OCI-M2 (cell line): ENCODE results near the gene ADD2.
"Not testable (repeated sequence)": the region's sequence is repeated elsewhere in the genome, so short reads cannot be mapped to it uniquely, and the experiment has no call there.

Experiments
- DNase-seq: peaks from one replicate; lab custom pipeline; 2025; ENCODE audit not compliant: unreplicated experiment; lab: John Stamatoyannopoulos, UW

The ADD2 gene, protein sequence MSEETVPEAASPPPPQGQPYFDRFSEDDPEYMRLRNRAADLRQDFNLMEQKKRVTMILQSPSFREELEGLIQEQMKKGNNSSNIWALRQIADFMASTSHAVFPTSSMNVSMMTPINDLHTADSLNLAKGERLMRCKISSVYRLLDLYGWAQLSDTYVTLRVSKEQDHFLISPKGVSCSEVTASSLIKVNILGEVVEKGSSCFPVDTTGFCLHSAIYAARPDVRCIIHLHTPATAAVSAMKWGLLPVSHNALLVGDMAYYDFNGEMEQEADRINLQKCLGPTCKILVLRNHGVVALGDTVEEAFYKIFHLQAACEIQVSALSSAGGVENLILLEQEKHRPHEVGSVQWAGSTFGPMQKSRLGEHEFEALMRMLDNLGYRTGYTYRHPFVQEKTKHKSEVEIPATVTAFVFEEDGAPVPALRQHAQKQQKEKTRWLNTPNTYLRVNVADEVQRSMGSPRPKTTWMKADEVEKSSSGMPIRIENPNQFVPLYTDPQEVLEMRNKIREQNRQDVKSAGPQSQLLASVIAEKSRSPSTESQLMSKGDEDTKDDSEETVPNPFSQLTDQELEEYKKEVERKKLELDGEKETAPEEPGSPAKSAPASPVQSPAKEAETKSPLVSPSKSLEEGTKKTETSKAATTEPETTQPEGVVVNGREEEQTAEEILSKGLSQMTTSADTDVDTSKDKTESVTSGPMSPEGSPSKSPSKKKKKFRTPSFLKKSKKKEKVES

DNA sequence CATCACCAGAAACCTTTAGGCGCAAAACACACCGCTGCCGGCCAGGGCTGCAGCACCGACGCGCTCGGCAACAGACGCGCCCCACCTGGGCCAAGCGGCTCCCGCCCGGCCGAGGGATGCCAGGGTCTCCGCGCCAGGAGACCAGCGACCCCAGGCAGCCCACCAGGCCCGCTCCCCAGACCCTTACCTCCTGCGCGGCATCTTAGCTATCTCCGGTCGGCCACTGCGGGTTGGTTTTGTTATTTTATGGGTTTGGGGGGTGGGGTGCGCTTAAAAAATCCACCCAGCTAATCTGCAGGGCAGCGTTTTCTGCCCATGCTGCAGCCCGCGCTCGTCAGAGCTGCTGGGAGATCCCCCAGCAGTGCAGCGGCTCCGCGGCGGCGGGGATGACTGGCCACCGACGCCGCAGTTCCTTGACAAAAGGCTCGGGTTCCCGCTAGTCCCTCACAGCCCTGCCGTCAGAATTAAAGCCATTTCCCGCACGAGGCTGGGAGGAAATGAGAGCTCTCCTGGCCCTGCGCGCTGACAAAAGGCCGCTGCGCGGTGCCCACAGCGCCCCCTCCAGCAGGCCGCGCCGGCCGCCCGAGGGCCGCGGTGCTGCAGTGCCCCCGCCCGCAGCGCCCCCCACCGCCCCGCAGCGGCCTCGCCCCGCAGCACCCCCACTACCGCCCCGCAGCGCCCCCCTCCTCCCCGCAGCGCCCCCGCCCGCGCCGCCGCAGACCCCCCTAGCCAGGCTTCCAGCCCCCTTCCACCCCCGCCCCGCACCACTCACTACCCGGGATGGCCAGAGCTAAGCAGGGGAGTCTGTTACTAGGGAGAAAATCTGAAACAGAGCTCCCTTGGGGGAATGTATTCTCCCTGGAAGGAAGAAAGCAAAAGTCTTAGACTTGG is at the start of gene ADD2:
Gene ADD2 (minus strand): TSS at position 502 of the 891 bp plus-strand sequence. CDS start 61,792 bp downstream, outside the sequence.
- no peak for DNase-seq

DNA sequence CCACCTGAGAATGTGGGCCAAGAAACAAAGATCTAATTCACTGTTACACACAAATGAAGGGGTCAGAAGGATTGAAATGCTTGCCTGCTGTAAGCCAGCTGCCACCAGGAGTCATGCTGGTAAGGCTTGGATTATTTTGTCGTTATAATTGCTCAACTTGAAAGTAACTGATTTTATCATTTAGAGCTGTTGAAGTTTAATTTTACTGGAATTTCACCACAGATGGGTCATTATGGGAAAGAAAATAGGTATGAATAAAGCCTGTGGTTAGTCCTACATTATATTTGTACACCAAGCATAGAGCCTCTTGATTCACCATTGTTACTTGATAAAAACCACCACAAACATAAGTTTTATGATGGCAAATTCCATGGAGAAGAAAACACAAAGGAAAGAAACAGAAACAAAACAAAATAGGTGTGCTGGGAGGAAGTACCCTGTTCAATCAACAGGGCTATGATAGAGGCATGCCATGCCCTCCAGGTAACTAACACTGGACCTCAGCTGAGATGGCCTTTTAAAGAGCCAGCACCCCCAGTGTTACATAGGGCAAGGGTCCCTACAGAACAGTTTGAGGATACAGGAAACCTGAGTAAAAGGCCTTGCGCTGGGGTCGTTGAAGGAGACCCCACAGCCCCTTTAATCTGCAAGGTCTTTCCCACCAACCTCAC is 49.4 kb upstream of the ADD2 start:
- no peak for DNase-seq

DNA sequence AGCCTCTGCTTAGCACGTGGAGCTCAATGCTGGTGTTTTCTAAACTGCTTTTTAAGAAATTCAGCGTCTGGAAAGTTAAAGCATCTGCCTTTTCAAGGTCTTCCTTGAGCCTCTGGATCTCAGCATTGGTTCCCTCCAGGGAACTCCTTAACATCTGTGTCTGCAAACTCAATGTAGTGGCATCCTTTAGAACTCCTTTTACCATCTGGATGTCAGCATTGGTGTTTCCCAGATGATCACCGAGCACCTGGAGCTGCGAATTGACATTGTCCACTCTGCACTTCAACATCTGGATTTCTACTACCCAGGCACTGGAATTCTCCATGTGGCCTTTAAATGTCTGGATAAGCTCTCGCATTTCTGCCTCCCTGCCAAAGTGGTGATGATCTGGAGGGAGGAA is 48.7 kb upstream of the ADD2 start:
- no peak for DNase-seq

DNA sequence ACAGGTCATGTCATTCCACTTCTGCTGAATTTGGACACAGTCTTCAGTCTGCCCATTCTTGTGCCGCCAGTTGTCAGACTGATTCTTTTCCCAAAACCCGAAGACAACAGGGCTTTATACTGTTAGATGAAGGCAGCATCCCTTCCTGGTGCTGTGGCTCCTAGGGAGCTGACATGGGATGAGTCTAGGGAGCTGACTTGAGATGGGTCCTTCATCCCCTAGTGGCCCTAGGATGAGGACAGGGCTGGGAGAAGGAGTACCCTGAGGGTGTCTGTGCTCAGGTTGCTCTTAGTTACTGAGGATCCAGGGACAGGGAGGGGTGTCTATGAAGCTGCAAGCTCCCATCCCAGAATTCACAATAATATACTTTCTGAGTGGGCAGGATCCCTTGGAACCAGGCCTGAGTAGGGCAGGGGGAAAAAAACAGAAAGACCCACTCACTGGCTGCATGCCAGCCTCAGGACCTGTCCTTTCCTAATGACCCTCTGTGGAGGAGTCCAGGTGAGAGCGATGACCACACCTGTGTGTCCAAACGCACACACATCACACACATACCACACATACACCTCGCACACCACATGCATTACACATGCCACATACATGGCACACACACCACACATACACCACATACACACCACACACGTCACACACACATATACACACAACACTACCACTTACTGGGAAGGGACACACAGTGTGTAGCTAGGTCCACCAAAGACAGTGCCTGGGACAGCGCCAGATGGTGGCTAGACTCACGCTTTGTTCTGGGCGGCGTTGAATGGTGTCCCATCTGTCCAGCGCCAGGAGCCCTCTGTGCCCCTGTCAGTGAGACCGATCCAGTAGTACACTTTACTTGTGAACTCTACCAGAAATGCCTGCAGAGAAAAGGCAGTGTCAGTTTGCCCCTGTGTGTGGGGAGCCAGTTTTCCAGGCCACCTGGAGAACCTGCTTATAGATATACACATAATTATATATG is 41.3 kb upstream of the ADD2 start:
- no peak for DNase-seq

DNA sequence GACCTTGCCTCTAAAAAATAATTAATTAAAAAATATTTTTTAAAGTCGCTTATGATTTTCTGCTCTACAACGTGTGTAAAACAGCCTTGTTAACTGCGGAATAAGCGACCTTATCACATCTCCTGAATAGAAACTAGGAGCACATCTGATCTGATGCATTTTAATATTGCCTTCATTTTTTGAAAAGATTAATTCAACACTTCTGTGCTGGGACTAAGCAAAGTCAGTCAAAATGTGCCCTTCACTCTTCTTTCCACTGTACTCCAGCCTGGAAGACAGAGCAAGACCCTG is 39.8 kb upstream of the ADD2 start:
- no peak for DNase-seq

DNA sequence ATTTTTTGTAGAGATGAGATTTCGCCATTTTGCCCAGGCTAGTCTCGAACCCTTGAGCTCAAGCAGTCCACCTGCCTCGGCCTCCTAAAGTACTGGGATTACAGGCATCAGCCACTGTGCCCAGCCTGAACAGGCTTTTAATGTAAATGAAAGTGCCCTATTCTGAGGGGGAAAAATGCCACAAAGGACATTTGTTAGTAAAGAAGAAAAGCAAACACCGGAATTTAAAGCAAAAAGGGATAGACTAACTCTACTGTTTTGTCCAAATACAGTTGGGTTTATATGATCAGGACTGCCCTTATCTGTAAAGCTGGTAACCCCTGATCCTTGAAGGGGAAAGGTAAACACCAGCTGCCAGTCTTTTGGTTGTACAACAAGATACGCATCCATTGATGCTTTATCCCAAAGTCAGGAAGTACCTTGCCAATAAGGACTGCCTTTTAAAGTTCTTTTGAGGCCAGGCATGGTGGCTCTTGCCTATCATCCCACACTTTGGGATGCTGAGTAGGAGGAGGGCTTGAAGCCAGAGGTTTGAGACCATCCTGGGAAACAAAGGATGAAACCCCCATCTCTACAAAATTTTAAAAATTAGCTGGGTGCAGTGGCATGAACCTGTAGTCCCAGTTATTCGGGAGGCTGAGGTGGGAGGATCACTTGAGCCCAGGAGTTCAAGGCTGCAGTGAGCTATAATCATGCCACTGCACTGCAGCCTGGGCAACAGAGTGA is 39.3 kb upstream of the ADD2 start:
- DNase-seq, result no peak

DNA sequence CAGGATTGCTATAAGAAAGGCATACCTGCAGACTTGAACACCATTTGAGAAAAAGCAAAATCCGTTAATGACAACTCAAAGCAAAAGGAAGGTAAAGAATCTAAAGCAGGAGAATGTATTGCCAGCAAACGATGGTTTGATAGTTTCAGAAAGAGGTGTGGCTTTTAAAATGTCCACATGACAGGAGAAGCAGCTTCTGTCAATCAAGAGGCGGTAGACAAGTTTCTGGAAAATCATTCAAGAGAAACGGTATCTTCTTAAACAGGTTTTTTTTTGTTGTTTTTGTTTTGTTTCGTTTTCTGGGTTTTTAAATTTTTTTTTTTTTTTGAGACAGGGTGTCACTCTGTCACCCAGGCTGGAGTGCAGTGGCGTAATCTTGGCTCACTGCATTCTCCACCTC is 38.6 kb upstream of the ADD2 start:
- no peak for DNase-seq

DNA sequence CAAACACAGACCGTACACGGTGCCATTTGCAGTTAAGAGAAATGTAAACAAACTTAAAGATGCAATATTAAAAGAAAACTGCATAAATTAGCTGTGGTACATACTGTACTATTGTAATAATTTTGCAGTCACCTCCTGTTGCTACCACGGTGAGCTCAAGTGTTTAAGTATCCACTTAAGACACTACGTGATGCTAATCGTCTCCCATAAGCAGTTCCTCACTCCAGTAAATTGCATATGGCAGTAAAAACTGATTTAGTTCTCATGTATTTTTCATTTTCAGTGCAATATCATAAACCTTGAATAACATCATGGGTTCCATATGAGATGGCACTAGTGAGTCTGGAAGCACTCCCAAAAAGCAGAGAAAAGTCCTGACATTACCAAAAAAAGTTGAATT is 38.0 kb upstream of the ADD2 start:
- DNase-seq, result no peak

DNA sequence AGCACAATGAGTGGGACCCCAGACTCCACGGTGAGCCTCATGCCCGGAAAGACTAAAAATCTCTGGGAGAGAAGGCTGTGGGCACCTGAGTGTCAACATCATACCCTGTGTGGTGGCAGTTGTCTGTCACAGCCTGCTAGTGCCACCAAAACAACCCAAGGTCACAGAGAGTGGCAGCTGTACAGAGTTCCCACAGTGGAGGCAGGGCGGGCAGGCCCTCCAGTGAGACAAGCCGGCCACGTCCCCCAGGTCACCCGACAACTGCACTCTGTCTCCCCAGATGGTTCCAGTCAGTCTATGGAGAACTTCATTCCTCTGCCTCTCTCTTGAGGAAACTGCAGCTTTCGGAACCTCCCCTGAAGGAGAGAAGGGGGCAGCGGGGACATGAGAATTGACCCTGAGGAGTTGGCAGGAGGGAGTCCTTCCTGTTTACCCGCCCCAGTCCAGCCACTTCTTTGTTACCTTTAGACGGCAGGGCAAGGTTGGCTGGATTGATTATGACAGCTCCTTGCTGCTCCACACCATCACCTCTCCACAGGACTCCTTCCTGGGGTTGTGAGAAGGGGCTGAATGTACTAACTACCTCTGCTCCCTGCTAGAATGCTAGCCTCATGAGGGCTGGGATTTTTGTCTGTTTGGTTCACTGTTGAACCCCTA is 33.7 kb upstream of the ADD2 start:
- no peak for DNase-seq

DNA sequence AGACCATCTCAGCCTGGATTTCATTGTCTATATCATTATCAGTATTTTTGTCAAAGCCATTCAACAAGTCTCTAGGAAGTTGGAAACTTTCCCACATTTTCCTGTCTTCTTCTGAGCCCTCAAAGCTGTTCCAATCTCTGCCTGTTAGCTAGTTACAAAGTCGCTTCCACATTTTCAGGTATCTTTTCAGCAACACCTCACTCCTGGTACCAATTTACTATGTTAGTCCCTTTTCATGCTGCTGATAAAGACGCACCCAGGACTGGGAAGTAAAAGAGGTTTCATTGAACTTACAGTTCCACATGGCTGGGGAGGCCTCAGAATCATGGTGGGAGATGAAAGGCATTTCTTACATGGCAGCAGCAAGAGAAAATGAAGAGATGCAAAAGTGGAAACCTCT is 31.7 kb upstream of the ADD2 start:
- DNase-seq, result no peak

DNA sequence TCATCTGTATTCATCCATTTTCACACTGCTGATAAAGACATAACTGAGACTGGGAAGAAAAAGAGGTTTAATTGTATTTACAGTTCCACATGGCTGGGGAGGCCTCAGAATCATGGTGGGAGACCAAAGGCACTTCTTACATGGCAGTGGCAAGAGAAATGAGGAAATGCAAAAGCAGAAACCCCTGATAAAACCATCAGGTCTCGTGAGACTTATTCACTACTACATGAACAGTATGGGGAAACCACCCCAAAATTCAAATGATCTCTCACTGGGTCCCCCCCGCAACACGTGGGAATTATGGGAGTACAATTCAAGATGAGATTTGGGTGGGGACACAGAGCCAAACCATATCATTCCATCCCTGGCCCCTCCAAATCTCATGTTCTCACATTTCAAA is 30.0 kb upstream of the ADD2 start:
- DNase-seq, result not testable (repeated sequence)

DNA sequence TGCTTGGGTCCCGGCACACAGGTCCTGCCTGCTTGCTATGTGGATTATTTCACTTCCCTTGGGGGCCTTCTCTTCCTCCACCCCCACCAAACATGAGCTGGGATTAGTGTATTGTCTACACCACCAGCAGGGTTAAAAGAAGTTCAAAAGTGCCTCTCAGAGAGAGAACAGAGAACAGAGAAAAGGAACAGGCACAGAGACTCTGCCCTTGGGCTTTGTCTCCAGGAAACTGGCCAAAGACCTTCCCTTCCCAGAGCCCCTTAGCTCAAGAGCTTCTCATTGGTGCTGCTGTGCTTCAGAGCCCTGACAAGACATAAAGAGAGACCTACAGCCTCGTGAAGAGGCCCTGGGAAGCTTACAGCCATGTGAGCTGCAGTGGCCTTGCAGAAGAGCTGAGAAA is 29.5 kb upstream of the ADD2 start:
- no peak for DNase-seq

DNA sequence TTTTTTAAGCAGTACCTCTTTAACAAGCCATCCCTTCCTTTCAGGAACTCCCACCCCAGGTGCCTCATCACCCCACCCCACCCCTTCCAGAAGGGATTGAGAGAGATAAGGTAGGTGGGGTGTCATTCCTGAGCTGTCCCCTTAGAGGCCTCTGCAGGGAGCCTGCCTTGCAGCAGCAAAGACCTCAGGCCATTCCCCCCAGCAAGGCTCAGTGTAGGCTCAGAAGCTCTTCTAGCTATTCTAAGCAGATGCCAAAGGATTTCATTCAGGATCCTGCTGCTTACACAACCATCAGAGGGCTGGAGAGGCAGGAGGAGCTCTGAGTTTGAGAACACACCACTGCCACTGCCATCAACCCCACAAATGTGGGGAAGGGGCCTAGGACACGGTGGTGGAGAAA is 28.3 kb upstream of the ADD2 start:
- DNase-seq, result no peak

DNA sequence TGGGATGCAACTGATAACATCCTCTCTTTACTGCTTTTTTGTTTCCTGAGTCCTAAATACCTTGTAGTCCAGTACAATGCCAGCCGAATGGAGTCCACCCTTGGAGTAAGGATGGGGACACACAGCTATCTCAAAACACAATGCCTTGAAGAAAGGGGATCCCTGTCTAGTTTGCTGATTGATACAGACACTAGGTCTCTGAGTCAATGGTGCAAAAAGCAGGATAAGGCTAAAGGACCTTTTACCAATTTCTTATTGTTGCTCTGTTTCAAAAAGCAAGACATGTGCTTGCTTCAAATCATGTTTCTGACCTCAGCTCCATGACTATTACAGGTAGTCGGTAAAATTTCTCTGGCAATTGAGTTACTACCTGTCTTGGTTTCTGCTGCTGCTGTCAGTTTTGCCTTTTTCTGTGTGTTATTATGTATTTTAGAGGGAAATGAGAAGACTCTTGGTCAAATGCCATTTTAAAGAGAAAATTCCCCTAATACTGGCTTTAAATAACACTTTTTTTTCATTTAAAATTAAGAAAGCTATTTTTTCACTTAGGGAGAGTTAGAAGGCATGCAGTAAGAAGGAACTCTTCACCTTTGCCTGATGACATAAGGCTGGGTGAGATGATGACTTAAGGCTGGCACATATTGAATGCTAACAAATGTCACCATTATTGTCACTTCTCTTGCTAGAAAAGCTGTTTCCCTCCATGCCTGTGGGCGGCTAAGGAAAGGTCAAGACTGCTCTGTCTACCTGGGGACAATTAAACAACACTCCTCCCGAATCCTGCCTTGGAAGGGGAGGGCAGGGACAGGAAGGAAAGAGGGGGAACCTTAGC is 27.4 kb upstream of the ADD2 start:
- no peak for DNase-seq

DNA sequence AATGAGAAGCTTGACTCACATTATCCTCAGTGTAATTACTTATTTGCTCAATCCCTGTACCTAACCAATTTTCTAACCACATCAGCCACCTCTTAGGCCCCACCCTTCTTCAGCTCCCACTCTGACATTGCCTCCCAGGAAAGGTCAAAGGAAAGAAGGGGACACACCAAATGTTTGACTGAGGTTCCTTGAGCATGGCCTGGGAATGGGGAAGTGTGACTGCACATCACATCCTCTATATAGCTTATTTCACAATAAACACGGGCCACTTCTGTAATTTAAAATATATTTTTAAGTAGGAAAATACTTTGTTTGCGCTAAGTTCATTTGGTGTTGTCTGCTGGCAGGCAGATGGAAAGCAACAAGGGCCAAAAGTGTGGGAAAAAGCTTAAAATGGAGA is 25.4 kb upstream of the ADD2 start:
- no peak for DNase-seq

DNA sequence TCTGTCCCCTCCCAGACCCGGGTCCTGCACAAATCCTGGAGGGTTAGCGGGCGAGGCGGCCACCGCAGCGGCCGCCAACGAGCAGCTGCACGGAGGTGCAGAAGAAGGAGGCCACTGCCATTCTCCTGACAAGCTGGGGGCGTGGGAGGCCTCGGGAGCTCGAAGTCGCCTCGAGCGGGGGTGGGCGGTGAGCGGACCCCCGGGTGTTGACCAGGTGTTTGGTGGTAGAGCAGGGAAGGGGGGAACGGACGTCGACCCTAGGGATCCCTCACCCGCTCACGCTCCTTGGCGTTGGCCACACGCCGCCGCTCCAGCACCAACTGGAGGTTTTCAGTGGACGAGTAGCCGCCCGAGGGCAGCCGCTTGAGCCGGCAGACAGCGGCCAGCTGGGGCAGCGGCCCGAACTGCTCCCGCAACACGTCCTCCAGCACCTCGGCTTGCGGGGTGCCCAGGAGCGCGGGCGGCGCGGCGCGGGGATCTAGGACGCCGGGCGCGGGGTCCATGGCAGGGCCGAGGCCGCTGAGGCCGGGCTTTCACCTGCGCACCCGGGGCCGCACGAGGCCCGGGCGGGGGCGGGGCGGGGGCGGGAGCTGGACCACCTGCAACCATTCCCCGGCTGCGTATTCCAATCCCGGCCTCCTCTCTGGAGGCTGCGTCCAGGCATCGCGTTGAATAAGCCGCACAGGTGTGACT is 22.3 kb upstream of the ADD2 start, which contains the start of gene FIGLA:
Gene FIGLA (minus strand): TSS at position 508 of the 693 bp plus-strand sequence. CDS start 5 bp downstream, at position 503.
- DNase-seq, result no peak
